ENCODE data around the gene SLC22A12.

Gene SLC22A12

GRCh38 chr11:64580412-64580811 lies 10.6 kb upstream of the SLC22A12 start:
- TF ChIP-seq REST (IDR thresholded peaks at IDR 0.05; ENCODE audit: low read depth) (no peak), RAD21 (IDR thresholded peaks at IDR 0.05; ENCODE audit: low read depth) (no peak), USF1 (IDR thresholded peaks at IDR 0.05) (no peak), TCF12 (IDR thresholded peaks at IDR 0.05; ENCODE audit: low read depth) (no peak), CREB1 (IDR thresholded peaks at IDR 0.05; ENCODE audit: low read depth) (no peak)

GRCh38 chr11:64581057-64581523 lies 9.9 kb upstream of the SLC22A12 start:
- TF ChIP-seq USF1 (IDR thresholded peaks at IDR 0.05) (no peak), CEBPB (IDR thresholded peaks at IDR 0.05) (no peak), MAX (IDR thresholded peaks at IDR 0.05) (no peak), NFIC (IDR thresholded peaks at IDR 0.05) (no peak), TEAD4 (IDR thresholded peaks at IDR 0.05) (no peak), TCF12 (IDR thresholded peaks at IDR 0.05; ENCODE audit: low read depth) (no peak), CREB1 (IDR thresholded peaks at IDR 0.05; ENCODE audit: low read depth) (no peak), REST (IDR thresholded peaks at IDR 0.05; ENCODE audit: low read depth) (no peak), RAD21 (IDR thresholded peaks at IDR 0.05; ENCODE audit: low read depth) (no peak), EGR1 (IDR thresholded peaks at IDR 0.05) (no peak), FOXM1 (IDR thresholded peaks at IDR 0.05; ENCODE audit: borderline replicate concordance, low read depth) (no peak), EP300 (IDR thresholded peaks at IDR 0.05; ENCODE audit: borderline replicate concordance) (no peak), ZBTB7A (IDR thresholded peaks at IDR 0.05; ENCODE audit: low read depth) (no peak)

GRCh38 chr11:64582885-64583284 lies 8.1 kb upstream of the SLC22A12 start:
- no peak for TF ChIP-seq TAF1 (IDR thresholded peaks at IDR 0.05; ENCODE audit: low read depth)
- TF ChIP-seq NFIC (IDR thresholded peaks at IDR 0.05) = no peak
- TF ChIP-seq TEAD4 (IDR thresholded peaks at IDR 0.05) = no peak
- no peak for TF ChIP-seq ZBTB7A (IDR thresholded peaks at IDR 0.05; ENCODE audit: low read depth)
- TF ChIP-seq TCF12 (IDR thresholded peaks at IDR 0.05; ENCODE audit: low read depth) = no peak

GRCh38 chr11:64583296-64584262 lies 7.4 kb upstream of the SLC22A12 start:
- no peak for TF ChIP-seq ZBTB7A (IDR thresholded peaks at IDR 0.05; ENCODE audit: low read depth)
- TF ChIP-seq USF1 (IDR thresholded peaks at IDR 0.05) = no peak
- no peak for TF ChIP-seq CEBPB (IDR thresholded peaks at IDR 0.05)
- TF ChIP-seq MAX (IDR thresholded peaks at IDR 0.05) = no peak
- TF ChIP-seq YY1 (IDR thresholded peaks at IDR 0.05; ENCODE audit: low read depth) = no peak
- TF ChIP-seq TAF1 (IDR thresholded peaks at IDR 0.05; ENCODE audit: low read depth) = no peak
- TF ChIP-seq EP300 (IDR thresholded peaks at IDR 0.05; ENCODE audit: borderline replicate concordance) = no peak
- TF ChIP-seq TEAD4 (IDR thresholded peaks at IDR 0.05) = no peak
- TF ChIP-seq RAD21 (IDR thresholded peaks at IDR 0.05; ENCODE audit: low read depth) = no peak
- TF ChIP-seq FOXM1 (IDR thresholded peaks at IDR 0.05; ENCODE audit: borderline replicate concordance, low read depth) = no peak
- TF ChIP-seq EGR1 (IDR thresholded peaks at IDR 0.05) = no peak
- TF ChIP-seq REST (IDR thresholded peaks at IDR 0.05; ENCODE audit: low read depth) = no peak
- no peak for TF ChIP-seq CREB1 (IDR thresholded peaks at IDR 0.05; ENCODE audit: low read depth)
- TF ChIP-seq NFIC (IDR thresholded peaks at IDR 0.05) = no peak
- no peak for TF ChIP-seq TCF12 (IDR thresholded peaks at IDR 0.05; ENCODE audit: low read depth)
